HG02884 (cell line): Measurements from ENCODE around the gene SAE1.
"Not testable (repeated sequence)": the region's sequence is repeated elsewhere in the genome, so short reads cannot be mapped to it uniquely, and the experiment has no call there.

Experiments used
- ATAC-seq: cut with Tn5 transposase; IDR thresholded peaks from one replicate; pipeline ENCODE4 v1.9.1; 2021; ENCODE audit warnings: mild to moderate bottlenecking, moderate library complexity; ENCODE audit not compliant: unreplicated experiment

Gene SAE1

GRCh38 chr19:47125669-47125938 lies 5.0 kb upstream of the SAE1 start:
- no peak for ATAC-seq

- ATAC-seq, result no peak
Observed at GRCh38 chr19:47129579-47129978, 1.1 kb upstream of the SAE1 start.

GRCh38 chr19:47130120-47130588 lies 481 bp upstream of the SAE1 start:
- ATAC-seq, result no peak

GRCh38 chr19:47132194-47132852 lies 1.7 kb downstream of the SAE1 start:
- no peak for ATAC-seq

- ATAC-seq, result no peak
Observed at GRCh38 chr19:47133021-47133471, 2.4 kb downstream of the SAE1 start.

GRCh38 chr19:47134545-47134944 lies 3.9 kb downstream of the SAE1 start:
- ATAC-seq, result no peak

- no peak for ATAC-seq
Observed at GRCh38 chr19:47135156-47135555, 4.5 kb downstream of the SAE1 start.

GRCh38 chr19:47141252-47141651 lies 10.6 kb downstream of the SAE1 start:
- not testable (repeated sequence) for ATAC-seq

GRCh38 chr19:47141695-47142094 lies 11.1 kb downstream of the SAE1 start:
- no peak for ATAC-seq

- ATAC-seq, result no peak
Observed at GRCh38 chr19:47142779-47143178, 12.1 kb downstream of the SAE1 start.

GRCh38 chr19:47143322-47144073 lies 12.9 kb downstream of the SAE1 start:
- no peak for ATAC-seq

GRCh38 chr19:47144630-47145029 lies 14.0 kb downstream of the SAE1 start:
- ATAC-seq, result no peak

- ATAC-seq, result no peak
Observed at GRCh38 chr19:47145639-47146486, 15.2 kb downstream of the SAE1 start.

- ATAC-seq, result no peak
Observed at GRCh38 chr19:47146920-47147319, 16.3 kb downstream of the SAE1 start.

- ATAC-seq, result no peak
Observed at GRCh38 chr19:47151627-47152026, 21.0 kb downstream of the SAE1 start.

GRCh38 chr19:47152205-47152604 lies 21.6 kb downstream of the SAE1 start:
- ATAC-seq, result no peak

- ATAC-seq, result no peak
Observed at GRCh38 chr19:47152632-47153031, 22.0 kb downstream of the SAE1 start.

- no peak for ATAC-seq
Observed at GRCh38 chr19:47153266-47153665, 22.6 kb downstream of the SAE1 start.

GRCh38 chr19:47155148-47155547 lies 24.5 kb downstream of the SAE1 start:
- ATAC-seq, result no peak

GRCh38 chr19:47156861-47157430 lies 26.3 kb downstream of the SAE1 start:
- ATAC-seq, result no peak
